T-helper 1 cell treated with Interleukin-12 subunit alpha and Interleukin-12 subunit beta and Interleukin-4 antibody, amounts not matched to agents 30 ng/mL and 1 ng/mL, for 36 hours (primary cell): ENCODE results near the gene BRICD5. TPM values are rescaled to one million over a fixed set of nuclear protein-coding genes. Genes with fewer than 3 reads are reported as not detected.

ENCODE experiments used
- intact Hi-C: fragments of 100-400 bp; cut with micrococcal nuclease; formaldehyde crosslinking; loops from one replicate; pipeline ENCODE4 v1.15.1; 2024
- total RNA-seq: library from RNA; stranded (reverse); gene quantifications from 2 replicates; pipeline ENCODE4 v1.2.3, GENCODE V29; 2022

The BRICD5 gene
- total RNA-seq, 1 donor from 2014 or later: 12.5 TPM

- intact Hi-C loops: no loop called here
Measured at GRCh38 chr16:2167068-2167638, 43.5 kb downstream of the BRICD5 start.

- intact Hi-C loops: no loop called here
Measured at GRCh38 chr16:2166263-2167067, 44.2 kb downstream of the BRICD5 start.

GRCh38 chr16:2165861-2166260, 44.8 kb downstream of the BRICD5 start:
- intact Hi-C loops: no loop called here

- intact Hi-C loops: no loop called here
Measured at GRCh38 chr16:2163211-2163881, 47.3 kb downstream of the BRICD5 start.

- intact Hi-C loops: no loop called here
Measured at GRCh38 chr16:2162676-2163118, 48.0 kb downstream of the BRICD5 start.

- intact Hi-C loops: no loop called here
Measured at GRCh38 chr16:2161911-2162310, 48.8 kb downstream of the BRICD5 start.

- intact Hi-C loops: no loop called here
Measured at GRCh38 chr16:2160915-2161551, 49.6 kb downstream of the BRICD5 start.

Other genes starting within 250 kb of the BRICD5 start
- 2,266 and 2,280 TPM in 2 replicates for gene RPS2, start 246.0 kb downstream of the BRICD5 start, total RNA-seq
- 0.27 TPM in 1 of 2 replicates, not detected in the other for gene RNF151, start 244.0 kb downstream of the BRICD5 start, total RNA-seq
- 36.2 and 39.6 TPM in 2 replicates for gene TBL3, start 238.8 kb downstream of the BRICD5 start, total RNA-seq
- gene NOXO1, start 229.4 kb downstream of the BRICD5 start, total RNA-seq: 0.37 and 0.61 TPM in 2 replicates
- 26.4 and 32.7 TPM in 2 replicates for gene GFER, start 226.7 kb downstream of the BRICD5 start, total RNA-seq
- 20.8 and 23.2 TPM in 2 replicates for gene SYNGR3, start 220.9 kb downstream of the BRICD5 start, total RNA-seq
- 71.1 and 73.9 TPM in 2 replicates for gene ZNF598, start 201.0 kb downstream of the BRICD5 start, total RNA-seq
- gene NPW, start 191.1 kb downstream of the BRICD5 start, total RNA-seq: 0.37 and 1.1 TPM in 2 replicates
- 1.9 and 2.4 TPM in 2 replicates for gene NHERF2, start 184.0 kb downstream of the BRICD5 start, total RNA-seq
- gene NTHL1, start 163.0 kb downstream of the BRICD5 start, total RNA-seq: 24.2 and 31.1 TPM in 2 replicates
- gene TSC2, start 162.9 kb downstream of the BRICD5 start, total RNA-seq: 130 and 131 TPM in 2 replicates
- 77.2 and 78.4 TPM in 2 replicates for gene PKD1, start 75.0 kb downstream of the BRICD5 start, total RNA-seq
- 0.44 TPM in 1 of 2 replicates, not detected in the other for gene RAB26, start 62.2 kb downstream of the BRICD5 start, total RNA-seq
- 56.7 and 57.3 TPM in 2 replicates for gene TRAF7, start 55.1 kb downstream of the BRICD5 start, total RNA-seq
- gene CASKIN1, start 14.3 kb downstream of the BRICD5 start, total RNA-seq: 0.05 TPM in 2 replicates
- 36.8 and 38.3 TPM in 2 replicates for gene MLST8, start 5.4 kb downstream of the BRICD5 start, total RNA-seq
- gene PGP, start 4.0 kb upstream of the BRICD5 start, total RNA-seq: 22.3 and 24.0 TPM in 2 replicates
- gene E4F1, start 12.7 kb upstream of the BRICD5 start, total RNA-seq: 30.5 and 33.8 TPM in 2 replicates
- gene DNASE1L2, start 25.6 kb upstream of the BRICD5 start, total RNA-seq: 3.1 and 3.2 TPM in 2 replicates
- gene ECI1, start 40.7 kb upstream of the BRICD5 start, total RNA-seq: 30.1 and 33.4 TPM in 2 replicates
- 260 and 261 TPM in 2 replicates for gene RNPS1, start 57.3 kb upstream of the BRICD5 start, total RNA-seq
- 7.3 and 7.9 TPM in 2 replicates for gene ABCA3, start 129.9 kb upstream of the BRICD5 start, total RNA-seq
- 56.3 and 58.8 TPM in 2 replicates for gene CCNF, start 218.6 kb upstream of the BRICD5 start, total RNA-seq
- gene TEDC2, start 249.2 kb upstream of the BRICD5 start, total RNA-seq: 19.0 and 19.6 TPM in 2 replicates